ENCODE measurements around the gene UPK3BL1.
"Not testable (repeated sequence)": the region's sequence is repeated elsewhere in the genome, so short reads cannot be mapped to it uniquely, and the experiment has no call there.

UPK3BL1 gene

DNA sequence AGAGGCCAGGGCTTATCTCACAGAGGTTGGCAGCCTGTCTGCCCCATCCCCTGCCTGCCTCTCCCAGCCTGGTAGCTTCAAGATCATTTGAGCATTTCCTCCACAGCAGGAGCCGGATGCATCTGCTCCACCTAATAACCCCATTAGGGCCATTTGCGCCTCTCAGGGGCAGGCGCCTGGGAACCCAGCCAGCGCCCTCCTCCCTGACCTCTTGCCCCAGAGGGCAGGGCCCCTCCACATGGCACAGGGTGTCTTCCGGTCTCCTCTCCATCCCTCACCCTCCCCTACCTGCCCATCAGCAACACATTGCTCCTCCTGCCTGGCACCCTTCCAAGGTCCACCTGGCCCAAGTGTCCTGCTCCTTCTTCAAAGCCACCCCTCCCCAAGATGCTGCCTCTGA is 7.2 kb downstream of the UPK3BL1 start:
- DNase-seq (ENCODE audit: low read depth); H3K4me3 ChIP-seq (ENCODE audit: low read length): not testable (repeated sequence)

DNA sequence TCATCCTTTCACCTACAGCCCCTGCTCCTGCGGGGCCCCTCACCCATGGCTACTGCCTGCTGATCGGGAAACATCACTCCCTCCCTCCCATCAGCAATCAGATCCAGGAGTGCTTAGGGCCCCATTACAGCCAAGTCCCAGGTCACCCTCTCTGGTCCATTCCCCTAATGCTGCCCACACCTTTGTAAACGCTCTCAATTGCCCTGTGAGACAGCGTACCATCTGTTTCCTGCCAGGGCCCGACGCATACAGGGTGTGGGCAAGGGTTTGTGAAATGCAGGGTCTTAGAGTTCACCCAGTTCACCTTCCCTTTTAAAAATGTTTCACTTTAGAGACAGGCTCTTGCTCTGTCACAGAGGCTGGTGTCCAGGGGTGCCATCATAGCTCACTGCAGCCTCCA is 8.3 kb downstream of the UPK3BL1 start:
- not testable (repeated sequence) for DNase-seq (ENCODE audit: low read depth); H3K4me3 ChIP-seq (ENCODE audit: low read length)

DNA sequence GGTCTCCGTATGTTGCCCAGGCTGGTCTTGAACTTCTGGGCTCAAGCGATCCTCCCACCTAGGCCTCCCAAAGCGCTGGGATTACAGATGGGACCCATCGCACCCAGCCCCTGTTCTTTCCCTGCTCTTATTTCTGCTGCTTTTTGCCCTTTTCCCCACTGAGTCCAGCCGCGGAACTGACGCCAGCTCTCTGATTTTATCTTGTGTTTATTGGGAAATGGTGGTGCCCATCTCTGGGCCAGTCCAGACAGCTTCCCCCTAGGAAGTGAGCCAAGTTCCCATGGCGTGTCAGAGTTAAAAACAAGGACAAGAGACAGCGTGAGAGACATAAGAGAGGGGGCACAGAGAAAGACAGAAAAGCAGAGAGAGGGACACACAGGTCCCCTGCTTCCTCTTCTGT is 12.0 kb downstream of the UPK3BL1 start:
- not testable (repeated sequence) for DNase-seq (ENCODE audit: low read depth); H3K4me3 ChIP-seq (ENCODE audit: low read length)

DNA sequence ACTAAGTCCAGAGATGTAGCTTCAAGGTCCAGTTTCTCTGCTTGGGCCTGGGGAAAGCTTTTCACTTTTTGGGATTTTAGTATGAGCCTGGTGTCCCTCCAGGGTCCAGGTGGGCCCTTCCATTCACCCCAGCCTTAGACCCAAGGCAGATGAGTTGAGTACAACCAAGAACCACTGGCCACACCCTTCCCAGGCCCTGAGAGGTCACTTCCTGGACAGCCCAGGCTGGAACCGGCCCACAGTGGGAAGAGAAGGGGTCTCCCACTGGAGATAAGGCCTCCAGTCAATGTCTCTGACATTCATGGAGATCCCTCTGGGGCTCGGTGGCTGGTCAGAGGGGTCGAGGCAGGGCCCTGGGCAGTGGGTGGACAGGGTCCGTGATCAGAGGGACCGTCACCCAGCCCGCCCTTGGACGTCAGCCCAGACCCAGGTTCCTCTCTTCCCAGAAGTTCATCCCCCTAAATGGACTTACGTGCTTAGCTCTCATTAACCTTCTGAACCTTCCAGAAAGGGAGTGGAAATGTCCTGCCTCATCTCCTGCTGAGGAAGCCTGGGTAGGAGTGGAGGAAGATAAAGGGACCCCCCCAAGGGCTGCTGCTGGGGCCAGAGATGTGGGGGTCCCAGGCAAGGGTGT is 15.2 kb downstream of the UPK3BL1 start:
- DNase-seq (ENCODE audit: low read depth); H3K4me3 ChIP-seq (ENCODE audit: low read length): not testable (repeated sequence)

DNA sequence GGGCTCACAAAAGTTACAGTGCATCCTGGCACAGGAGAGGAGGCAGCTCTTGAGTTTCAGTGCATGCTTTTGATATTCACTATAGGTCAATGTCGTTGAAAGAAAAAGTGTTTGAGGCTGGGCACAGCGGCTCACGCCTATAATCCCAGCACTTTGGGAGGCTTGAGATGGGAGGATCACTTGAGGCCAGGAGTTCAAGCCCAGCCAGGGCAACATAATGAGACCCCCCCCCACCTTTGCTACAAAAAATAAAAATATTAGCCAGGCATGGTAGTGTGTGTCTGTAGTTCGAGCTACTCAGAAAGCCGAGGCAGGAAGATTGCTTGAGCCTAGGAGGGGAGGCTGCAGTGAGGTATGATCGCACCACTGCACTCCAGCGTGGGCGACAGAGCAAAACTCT is 24.5 kb downstream of the UPK3BL1 start:
- not testable (repeated sequence) for H3K4me3 ChIP-seq (ENCODE audit: low read length); DNase-seq (ENCODE audit: low read depth)

DNA sequence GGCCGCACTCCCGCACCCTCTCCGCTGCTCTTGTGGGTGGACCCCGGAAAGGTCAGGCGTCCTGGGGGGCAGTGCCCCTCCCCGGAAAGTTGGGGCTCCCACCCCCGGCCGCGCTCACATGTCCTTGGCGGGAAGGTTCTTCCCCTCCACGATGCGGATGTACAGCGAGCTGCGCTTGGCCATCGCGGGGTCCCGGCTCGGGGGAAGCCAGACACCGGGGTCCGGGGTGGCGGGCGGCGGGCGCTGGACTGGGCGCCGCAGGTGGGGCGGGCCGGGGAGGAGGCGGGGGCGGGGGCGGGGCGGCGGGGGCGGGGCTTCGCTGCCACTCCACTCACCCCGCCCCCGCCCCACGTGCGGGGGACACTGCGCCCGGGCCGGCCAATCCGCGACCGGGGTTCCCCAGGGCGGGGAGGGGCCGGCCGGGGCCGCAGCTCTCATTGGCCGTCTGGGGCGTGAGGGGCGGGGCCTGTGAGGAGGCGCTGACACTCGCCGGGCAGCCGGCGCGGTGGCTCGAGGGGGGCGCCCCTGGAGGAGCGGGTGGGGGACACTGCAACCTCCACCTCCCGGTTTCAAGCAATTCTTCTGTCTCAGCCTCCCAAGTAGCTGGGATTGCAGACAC is 26.0 kb downstream of the UPK3BL1 start, which contains the start of gene RASA4:
TSS of gene RASA4 (minus strand) at position 250 of the 619 bp plus-strand sequence. CDS start at position 183, 67 bp downstream.
- H3K4me3 ChIP-seq (ENCODE audit: low read length) = peak within 1 kb of the TSS; percentile 27
- DNase-seq (ENCODE audit: low read depth) = not testable (repeated sequence)

DNA sequence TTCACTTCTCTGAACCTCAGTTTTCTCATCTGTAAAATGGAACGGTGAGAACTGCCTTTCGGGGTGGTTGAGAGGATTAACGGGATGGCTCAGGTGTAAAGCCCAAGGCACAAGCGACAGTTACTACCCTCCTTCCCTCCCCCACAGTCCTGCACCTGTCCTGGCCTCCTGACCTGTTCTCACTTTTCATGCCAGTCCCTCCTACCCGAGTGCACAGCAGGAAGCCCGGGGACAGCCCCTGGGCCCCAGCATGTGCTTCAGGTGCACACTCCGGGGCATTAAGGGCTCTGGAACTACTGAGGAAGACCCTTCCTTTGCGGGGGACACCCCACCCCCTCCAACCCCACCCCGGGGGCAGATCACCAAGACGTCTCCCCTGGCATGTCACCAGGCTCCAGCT is 26.7 kb downstream of the UPK3BL1 start:
- not testable (repeated sequence) for DNase-seq (ENCODE audit: low read depth)

DNA sequence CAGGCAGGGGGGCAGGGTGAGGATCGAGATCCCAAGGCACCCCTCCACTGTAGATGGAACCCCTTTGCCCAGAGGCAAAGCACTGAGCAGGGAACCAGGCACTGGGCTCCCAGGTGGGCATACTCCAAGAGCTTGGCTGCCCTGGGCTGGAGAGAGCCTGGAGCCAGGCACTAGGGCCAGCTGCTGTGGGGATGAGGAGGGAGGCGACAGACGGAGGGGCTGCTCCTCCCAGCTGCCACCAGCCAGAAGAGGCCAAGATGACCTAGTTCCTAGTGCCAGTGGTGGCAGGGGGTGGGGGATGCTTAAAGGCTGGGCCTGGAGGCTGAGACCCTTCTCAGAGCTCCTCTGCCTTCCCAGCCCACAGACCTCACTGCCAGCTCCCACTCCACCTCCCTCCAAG is 27.7 kb downstream of the UPK3BL1 start:
- DNase-seq (ENCODE audit: low read depth) = not testable (repeated sequence)

More for the DNA sequence above, 26.7 kb downstream of the UPK3BL1 start:
- H3K4me3 ChIP-seq (ENCODE audit: low read length) = not testable (repeated sequence)

DNA sequence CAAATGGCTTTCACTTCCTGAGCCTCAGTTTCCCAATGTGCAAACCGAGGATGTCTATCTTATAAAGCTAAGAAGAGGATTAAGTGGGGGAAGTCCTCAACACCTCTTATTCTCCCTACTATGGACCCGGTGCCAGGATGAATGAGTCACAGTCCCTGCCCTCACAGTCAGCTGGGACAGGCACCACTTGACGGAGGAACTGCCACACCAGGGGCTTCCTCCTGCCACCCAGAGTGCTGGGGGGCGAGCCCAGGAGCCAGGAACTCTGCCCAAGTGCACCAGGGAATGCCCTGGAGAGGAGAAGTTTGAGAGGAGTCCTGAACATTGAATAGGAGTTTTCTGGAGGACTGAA is 28.3 kb downstream of the UPK3BL1 start:
- not testable (repeated sequence) for DNase-seq (ENCODE audit: low read depth)

More for the DNA sequence above, 27.7 kb downstream of the UPK3BL1 start:
- not testable (repeated sequence) for H3K4me3 ChIP-seq (ENCODE audit: low read length)

DNA sequence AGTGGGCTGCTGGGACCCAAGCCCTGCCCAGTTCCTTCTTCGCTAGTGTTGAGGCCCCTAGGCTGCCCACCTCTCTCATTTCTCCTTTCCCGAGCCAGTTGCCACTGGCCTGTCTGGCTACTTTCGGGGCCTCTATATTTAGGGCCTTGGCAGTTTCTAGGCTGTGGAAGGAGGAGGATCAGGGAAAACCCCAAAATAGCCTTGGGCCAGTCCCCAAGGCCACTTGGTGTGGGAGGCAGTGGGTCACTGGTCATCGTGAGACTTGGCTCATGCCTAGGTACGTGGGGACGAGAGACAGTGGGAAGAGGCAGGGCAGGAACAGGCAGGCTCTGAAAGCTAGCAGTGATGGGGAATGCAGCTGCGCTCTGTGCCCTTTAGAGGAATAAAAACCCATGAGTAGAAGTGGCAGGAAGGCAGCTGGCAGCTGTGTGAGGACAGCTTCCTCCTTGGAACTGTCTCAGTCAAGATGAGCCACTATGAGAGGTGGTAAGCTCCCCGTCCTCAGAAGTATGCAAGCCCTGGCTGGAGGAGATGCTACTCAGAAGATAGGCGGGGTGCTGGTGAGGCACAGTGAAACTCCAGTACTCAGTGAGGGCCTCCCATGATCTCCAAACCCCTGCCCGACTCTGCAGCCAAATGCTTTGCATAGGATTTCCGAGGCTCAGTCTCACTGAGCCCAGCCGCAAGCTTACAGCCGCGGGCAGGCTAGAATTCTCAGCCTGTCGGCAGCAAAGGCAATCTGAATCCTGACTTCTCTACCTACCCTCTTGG is 28.8 kb downstream of the UPK3BL1 start:
- not testable (repeated sequence) for DNase-seq (ENCODE audit: low read depth); H3K4me3 ChIP-seq (ENCODE audit: low read length)

More for the DNA sequence above, 28.3 kb downstream of the UPK3BL1 start:
- H3K4me3 ChIP-seq (ENCODE audit: low read length) = not testable (repeated sequence)

DNA sequence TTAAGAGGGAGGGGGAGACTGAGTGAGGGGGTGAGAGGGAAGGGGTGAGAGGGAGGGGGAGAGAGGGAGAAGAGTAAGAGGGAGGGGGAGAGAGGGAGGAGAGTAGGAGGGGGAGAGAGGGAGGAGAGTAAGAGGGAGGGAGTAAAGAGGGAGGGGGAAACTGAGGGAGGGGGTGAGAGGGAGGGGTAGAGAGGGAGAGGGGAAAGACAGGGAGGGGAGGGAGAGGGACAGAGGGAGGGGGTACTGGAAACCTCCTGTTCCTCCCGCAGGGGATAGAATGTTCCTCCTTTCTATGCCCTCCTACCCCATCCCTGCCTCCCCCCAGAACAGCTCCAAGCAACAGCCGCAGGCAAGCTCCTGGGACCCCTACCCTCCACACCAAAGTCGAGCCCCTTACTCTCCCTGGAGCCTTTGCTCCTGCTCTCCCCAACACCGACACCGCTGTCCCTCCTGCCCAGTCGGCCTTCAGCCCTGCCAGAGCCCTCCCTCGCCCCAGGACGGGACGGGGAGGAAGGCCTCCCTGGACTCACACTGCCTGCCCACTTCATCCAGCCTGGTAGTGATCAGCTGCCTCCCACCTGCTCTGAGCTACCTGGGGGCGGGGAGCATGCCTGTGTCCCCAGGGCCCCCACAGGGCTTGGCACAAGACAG is 30.8 kb downstream of the UPK3BL1 start:
- not testable (repeated sequence) for DNase-seq (ENCODE audit: low read depth); H3K4me3 ChIP-seq (ENCODE audit: low read length)

DNA sequence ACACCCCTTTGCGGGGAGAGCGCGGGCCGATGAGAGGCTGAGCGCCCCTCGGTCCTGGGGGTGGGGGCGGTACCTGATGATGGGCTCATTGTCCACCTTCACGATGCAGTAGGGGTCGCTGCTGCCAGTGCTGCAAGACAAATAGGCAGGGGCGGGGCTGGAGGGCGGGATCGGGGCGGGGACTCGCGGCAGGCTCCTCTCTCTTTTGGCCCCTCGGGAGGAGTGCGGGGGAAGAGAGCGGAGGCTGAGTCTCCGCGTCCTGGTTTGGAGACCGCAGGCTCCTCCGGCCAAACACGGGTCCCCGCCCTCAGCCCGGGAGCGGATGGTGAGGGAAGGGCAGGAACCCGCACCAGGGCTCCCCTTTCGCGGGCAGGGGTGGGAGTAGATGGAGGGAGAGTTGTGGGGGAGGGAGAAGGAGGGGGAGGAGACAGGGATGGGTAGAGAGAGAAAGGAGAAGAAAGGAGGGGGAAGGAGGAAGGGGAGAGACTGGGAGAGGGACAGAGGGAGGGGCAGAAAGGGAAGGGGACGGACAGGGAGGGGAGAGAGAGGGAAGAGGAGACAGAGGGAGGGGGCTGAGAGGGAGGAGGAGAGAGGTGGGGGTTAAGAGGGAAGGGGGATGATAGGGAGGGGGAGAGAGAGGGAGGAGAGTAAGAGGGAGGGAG is 31.4 kb downstream of the UPK3BL1 start:
- DNase-seq (ENCODE audit: low read depth); H3K4me3 ChIP-seq (ENCODE audit: low read length): not testable (repeated sequence)

DNA sequence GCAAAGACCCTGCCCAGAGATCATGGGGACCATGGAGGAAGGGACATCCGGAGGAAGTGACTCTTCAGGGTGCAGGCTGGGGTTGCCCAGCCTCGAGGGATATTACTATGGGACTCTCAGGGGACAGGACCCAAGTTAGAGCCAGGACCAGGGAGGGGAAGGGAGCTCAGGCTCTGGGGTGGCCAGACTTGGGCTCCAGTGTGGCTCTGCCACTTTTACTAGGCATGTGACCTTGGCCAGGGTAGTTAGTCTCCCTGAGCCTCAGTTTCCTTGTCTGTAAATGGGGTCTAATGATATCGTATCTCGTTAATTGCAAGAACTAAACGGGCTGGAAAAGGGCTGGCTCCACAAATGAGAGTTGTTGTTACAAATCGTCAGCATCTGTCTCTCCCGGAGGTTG is 32.1 kb downstream of the UPK3BL1 start:
- H3K4me3 ChIP-seq (ENCODE audit: low read length); DNase-seq (ENCODE audit: low read depth): not testable (repeated sequence)

DNA sequence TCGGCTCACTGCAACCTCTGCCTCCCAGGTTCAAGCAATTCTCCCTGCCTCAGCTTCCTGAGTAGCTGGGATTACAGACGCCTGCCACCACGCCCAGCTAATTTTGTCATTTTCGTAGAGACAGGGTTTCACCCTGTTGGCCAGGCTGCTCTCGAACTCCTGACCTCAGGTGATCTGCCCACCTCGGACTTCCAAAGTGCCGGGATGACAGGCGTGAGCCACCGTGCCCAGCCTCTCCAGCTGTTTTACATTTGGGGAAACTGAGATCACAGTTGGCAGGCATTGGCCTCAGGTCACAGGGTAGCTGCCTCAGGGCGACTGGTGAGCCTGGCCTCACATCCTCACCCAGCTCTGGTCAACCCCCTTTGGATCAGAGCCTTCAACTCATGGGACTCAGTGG is 32.9 kb downstream of the UPK3BL1 start:
- H3K4me3 ChIP-seq (ENCODE audit: low read length); DNase-seq (ENCODE audit: low read depth): not testable (repeated sequence)

DNA sequence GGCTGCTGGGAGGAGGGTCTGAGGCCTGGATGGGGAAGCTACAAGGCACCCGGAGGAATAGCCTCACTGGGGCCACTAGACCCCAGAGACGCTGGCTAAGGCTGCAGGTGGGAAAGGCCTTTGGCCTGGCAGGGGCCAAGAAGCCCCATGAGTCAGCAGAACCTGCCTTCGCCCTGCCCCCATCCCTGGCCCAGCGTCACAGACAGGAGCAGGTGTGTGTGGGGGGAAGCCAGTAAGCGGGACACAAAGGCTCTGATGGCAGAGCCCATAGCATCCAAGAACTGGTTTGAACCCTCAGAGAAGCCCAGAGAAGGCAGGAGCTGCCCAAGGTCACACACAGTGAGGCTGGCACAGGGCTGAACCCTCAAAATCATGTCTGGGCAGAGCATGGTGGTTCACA is 35.7 kb downstream of the UPK3BL1 start:
- not testable (repeated sequence) for H3K4me3 ChIP-seq (ENCODE audit: low read length); DNase-seq (ENCODE audit: low read depth)

DNA sequence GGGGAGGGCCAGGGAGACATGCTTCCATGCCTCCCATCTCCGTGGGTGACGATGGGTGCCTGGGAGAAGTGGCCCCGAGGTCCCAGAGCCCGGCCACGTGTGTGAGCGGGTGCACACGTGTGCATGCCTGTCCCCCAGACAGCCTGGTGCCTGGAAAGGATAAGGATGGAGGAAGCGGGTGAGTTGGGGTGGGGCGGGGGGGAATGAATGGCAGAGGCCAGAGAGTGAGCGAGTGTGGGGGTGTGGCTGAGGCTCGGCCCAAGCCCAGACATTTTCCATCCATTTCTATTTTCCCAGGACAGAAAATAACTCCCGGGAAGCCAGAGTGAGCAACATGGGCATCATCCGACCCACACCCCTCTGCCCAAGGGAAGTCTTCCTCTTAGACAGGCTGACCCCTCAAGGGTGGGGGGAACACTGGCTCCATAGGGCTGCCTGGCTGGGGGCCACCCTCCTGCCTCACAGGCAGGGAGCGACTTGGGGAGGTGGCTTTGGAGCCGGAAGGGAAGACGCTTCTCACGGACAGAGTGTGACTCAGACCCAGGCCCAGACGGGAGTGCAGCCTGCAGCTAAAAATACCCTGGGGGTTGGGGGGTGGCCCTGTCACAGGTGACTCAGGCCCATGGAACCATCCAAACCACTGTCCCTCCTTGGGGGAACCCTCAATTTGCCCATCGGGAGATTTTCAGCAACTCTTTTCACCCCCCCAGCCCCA is 38.0 kb downstream of the UPK3BL1 start:
- not testable (repeated sequence) for H3K4me3 ChIP-seq (ENCODE audit: low read length); DNase-seq (ENCODE audit: low read depth)

DNA sequence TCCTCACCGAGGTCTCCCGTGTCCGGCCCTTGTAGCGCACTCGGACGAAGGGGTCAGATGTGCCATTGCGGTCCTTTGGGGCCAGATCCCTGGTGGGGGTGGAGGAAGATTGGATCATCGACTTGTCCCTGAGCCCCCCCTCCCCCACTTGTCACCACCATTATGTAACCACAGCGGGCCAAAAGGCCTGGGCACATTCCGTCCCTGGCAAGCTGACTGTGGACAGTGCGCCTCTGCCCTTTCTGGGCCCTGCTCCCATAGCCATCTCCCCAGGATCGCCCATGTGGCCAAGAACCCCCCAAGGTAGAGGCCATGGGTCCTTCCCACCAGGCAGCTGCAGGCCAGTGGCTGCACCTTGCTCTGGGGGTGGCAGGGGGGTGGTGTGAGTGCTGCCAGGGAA is 40.3 kb downstream of the UPK3BL1 start:
- H3K4me3 ChIP-seq (ENCODE audit: low read length); DNase-seq (ENCODE audit: low read depth): not testable (repeated sequence)

DNA sequence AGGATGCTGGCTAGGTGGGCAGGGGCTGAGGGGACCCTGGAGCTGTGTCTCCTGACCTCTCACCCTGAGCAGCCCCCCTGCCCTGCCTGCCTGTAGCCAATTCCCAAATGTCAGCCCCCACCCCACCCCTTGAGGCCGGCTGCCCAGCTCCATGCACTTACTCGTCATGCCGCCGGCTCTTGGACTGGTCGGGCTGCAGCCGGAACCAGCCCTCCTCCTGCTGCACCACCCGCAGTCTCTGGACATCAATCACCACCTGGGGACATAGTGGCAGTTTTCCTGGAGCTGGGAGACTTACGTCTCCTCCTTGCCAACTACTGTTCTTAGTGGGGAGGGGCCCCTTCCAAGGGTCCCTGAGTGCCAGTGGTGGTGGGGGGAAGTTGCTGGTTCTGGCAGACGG is 42.9 kb downstream of the UPK3BL1 start:
- H3K4me3 ChIP-seq (ENCODE audit: low read length); DNase-seq (ENCODE audit: low read depth): not testable (repeated sequence)

DNA sequence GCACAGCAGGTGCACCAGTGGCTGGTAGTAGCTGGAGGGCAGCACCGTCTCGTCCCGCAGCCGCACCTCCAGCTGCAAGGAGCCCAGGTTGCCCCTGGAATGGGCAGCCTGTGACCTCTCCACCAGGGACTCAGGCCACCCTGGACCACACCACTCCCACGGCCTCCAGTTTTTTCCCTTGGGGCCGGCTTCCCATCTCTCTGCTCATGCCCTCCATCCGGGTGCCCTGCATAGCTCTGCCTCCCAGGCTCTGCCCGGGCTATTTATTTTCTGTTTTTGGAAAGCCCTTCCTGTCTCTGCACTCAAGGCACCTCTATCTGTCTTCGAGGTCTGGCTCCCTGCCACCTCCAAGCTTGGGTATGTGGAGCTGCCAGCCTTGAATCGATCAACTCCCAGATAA is 46.6 kb downstream of the UPK3BL1 start:
- DNase-seq (ENCODE audit: low read depth); H3K4me3 ChIP-seq (ENCODE audit: low read length): not testable (repeated sequence)
